MM.1S (cell line): ENCODE results near the gene AHRR.

Experiments used
- DNase-seq: peaks from one replicate; pipeline ENCODE4 v3.0.0-alpha.2; 2015
- H2AFZ ChIP-seq: fragments of 300-600 bp; sonication (generic); 2 replicates; pipeline ENCODE4 v1.6.0; 2016; ENCODE audit warnings: antibody characterized with exemption, low read length
- H3F3A ChIP-seq: fragments of 300-600 bp; sonication (generic); 2 replicates; pipeline ENCODE4 v1.6.1; 2016; ENCODE audit warnings: mild to moderate bottlenecking, antibody characterized with exemption, low read length, moderate library complexity, mixed read lengths; ENCODE audit not compliant: insufficient read depth
- H3K27ac ChIP-seq: fragments of 300-600 bp; sonication (generic); 2 replicates; pipeline ENCODE4 v1.5.1; 2016; ENCODE audit warnings: mild to moderate bottlenecking, low read length
- H3K27me3 ChIP-seq: fragments of 300-600 bp; sonication (generic); replicated peaks from 2 replicates; pipeline ENCODE4 v1.6.0; 2016; ENCODE audit warnings: low read length; ENCODE audit not compliant: insufficient read depth
- H3K36me3 ChIP-seq: fragments of 300-600 bp; sonication (generic); replicated peaks from 2 replicates; pipeline ENCODE4 v1.6.1; 2016; ENCODE audit warnings: mild to moderate bottlenecking, low read length, mixed read lengths; ENCODE audit not compliant: insufficient read depth
- H3K4me1 ChIP-seq: fragments of 300-600 bp; sonication (generic); 2 replicates; pipeline ENCODE4 v1.6.1; 2016; ENCODE audit warnings: low read length, mixed read lengths
- H3K4me2 ChIP-seq: fragments of 300-600 bp; sonication (generic); 2 replicates; pipeline ENCODE4 v1.6.0; 2016; ENCODE audit warnings: low read depth, low read length
- H3K4me3 ChIP-seq: fragments of 300-600 bp; sonication (generic); 2 replicates; pipeline ENCODE4 v1.5.1; 2016; ENCODE audit warnings: low read length, mixed read lengths
- H3K79me2 ChIP-seq: fragments of 300-600 bp; sonication (generic); 2 replicates; pipeline ENCODE4 v1.6.1; 2016; ENCODE audit warnings: mixed run types, low read length, mixed read lengths
- H3K9ac ChIP-seq: fragments of 300-600 bp; sonication (generic); 2 replicates; pipeline ENCODE4 v1.6.1; 2016; ENCODE audit warnings: low read length, mixed read lengths
- H3K9me2 ChIP-seq: fragments of 300-600 bp; sonication (generic); replicated peaks from 2 replicates; pipeline ENCODE4 v1.6.1; 2016; ENCODE audit warnings: mild to moderate bottlenecking, low read length, mixed read lengths; ENCODE audit not compliant: insufficient read depth
- H3K9me3 ChIP-seq: fragments of 300-600 bp; sonication (generic); replicated peaks from 2 replicates; pipeline ENCODE4 v1.6.1; 2016; ENCODE audit warnings: mild to moderate bottlenecking, low read length, mixed read lengths; ENCODE audit not compliant: insufficient read depth
- H4K20me1 ChIP-seq: fragments of 300-600 bp; sonication (generic); 2 replicates; pipeline ENCODE4 v1.6.1; 2016; ENCODE audit warnings: mild to moderate bottlenecking, low read length, moderate library complexity, mixed read lengths; ENCODE audit not compliant: insufficient read depth
- CTCF ChIP-seq: fragments of 300-600 bp; sonication (generic); IDR thresholded peaks from 2 replicates; pipeline ENCODE4 v1.5.1; 2016; ENCODE audit warnings: antibody characterized with exemption, low read length, mixed read lengths
- EZH2 ChIP-seq: fragments of 300-600 bp; sonication (generic); optimal IDR thresholded peaks from 2 replicates; pipeline ENCODE3; 2017; ENCODE audit warnings: low read depth, mild to moderate bottlenecking, antibody characterized with exemption, low read length, mixed read lengths
- EZH2phosphoT487 ChIP-seq: fragments of 300-600 bp; sonication (generic); IDR thresholded peaks from 2 replicates; pipeline ENCODE4 v1.6.1; 2018; ENCODE audit warnings: antibody characterized with exemption, low read length

Gene AHRR

GRCh38 chr5:477247-477646, 155.7 kb downstream of the AHRR start:
- no peaks in the 10 kb centered on the region for H3K4me1 ChIP-seq
- no peak overlapping the region for H3K9ac ChIP-seq

GRCh38 chr5:477871-478270, 156.4 kb downstream of the AHRR start:
- Histone ChIP-seq H3K4me1 (no peaks in the 10 kb centered on the region), H2AFZ (no peak overlapping the region), H3K4me3 (no peak overlapping the region), H3K9ac (no peak overlapping the region), H3K27ac (no peak overlapping the region), H4K20me1 (no peaks in the 10 kb centered on the region), H3K9me3 (no peaks in the 10 kb centered on the region), H3K9me2 (no peaks in the 10 kb centered on the region), H3K79me2 (no peaks in the 10 kb centered on the region), H3K36me3 (no peaks in the 10 kb centered on the region), H3K4me2 (no peak overlapping the region), H3K27me3 (peaks cover 72% of the 10 kb centered on the region), H3F3A (no peaks in the 10 kb centered on the region)
- TF ChIP-seq CTCF (no peak), EZH2 (no peak), EZH2phosphoT487 (no peak)
- DNase-seq, result no peak

More at GRCh38 chr5:477247-477646, 155.7 kb downstream of the AHRR start:
- H2AFZ ChIP-seq, result no peak overlapping the region
- no peaks in the 10 kb centered on the region for H3K36me3 ChIP-seq
- no peak overlapping the region for H3K27ac ChIP-seq
- peaks cover 67% of the 10 kb centered on the region for H3K27me3 ChIP-seq
- peaks cover 5% of the 10 kb centered on the region for H3K79me2 ChIP-seq
- H3K4me3 ChIP-seq, result no peak overlapping the region
- H3K4me2 ChIP-seq, result no peak overlapping the region
- no peaks in the 10 kb centered on the region for H3F3A ChIP-seq
- no peak for TF ChIP-seq CTCF
- TF ChIP-seq EZH2, result no peak
- TF ChIP-seq EZH2phosphoT487, result no peak
- H3K9me3 ChIP-seq, result no peaks in the 10 kb centered on the region
- no peaks in the 10 kb centered on the region for H4K20me1 ChIP-seq
- DNase-seq, result no peak
- H3K9me2 ChIP-seq, result no peaks in the 10 kb centered on the region

- Histone ChIP-seq H3K9me2 (no peaks in the 10 kb centered on the region), H3K27me3 (peaks cover 78% of the 10 kb centered on the region), H3F3A (no peaks in the 10 kb centered on the region), H2AFZ (no peak overlapping the region), H3K79me2 (no peaks in the 10 kb centered on the region), H3K9ac (no peak overlapping the region), H3K4me1 (no peaks in the 10 kb centered on the region), H3K4me2 (no peak overlapping the region), H3K4me3 (no peak overlapping the region), H4K20me1 (no peaks in the 10 kb centered on the region), H3K27ac (no peak overlapping the region), H3K36me3 (no peaks in the 10 kb centered on the region), H3K9me3 (no peaks in the 10 kb centered on the region)
- DNase-seq, result no peak
- TF ChIP-seq CTCF, result no peak
- no peak for TF ChIP-seq EZH2phosphoT487
- no peak for TF ChIP-seq EZH2
Measured at GRCh38 chr5:478369-478981, 157.0 kb downstream of the AHRR start.
